HG03469 (cell line): ENCODE measurements around the gene ALOX12B.
"Not testable (repeated sequence)": the region's sequence is repeated elsewhere in the genome, so short reads cannot be mapped to it uniquely, and the experiment has no call there.

Experiments
- ATAC-seq: cut with Tn5 transposase; IDR thresholded peaks from one replicate; pipeline ENCODE4 v1.9.1; 2021; ENCODE audit warnings: mild to moderate bottlenecking, moderate library complexity, moderate number of reproducible peaks; ENCODE audit not compliant: unreplicated experiment

The ALOX12B gene

DNA sequence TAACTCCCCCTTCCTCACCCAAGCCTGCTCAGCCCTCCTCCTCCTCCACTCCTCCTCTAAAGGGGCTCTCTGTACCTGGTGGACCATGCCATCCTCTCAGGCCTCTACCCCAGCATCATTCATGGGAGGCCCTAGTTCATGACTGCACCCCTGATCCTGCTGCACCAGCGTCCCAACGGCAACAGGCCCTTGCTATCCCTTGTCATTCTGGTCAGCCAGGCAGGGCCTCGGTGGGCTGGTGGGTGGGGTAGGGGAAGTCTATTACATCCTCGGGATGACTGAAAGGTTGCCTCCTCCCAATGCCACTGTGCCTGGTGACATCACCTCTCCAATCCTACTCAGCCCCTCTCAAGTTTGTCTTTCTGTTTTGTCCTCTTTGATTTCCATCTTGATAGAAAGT lies 19.7 kb downstream of the ALOX12B start:
- ATAC-seq: no peak

DNA sequence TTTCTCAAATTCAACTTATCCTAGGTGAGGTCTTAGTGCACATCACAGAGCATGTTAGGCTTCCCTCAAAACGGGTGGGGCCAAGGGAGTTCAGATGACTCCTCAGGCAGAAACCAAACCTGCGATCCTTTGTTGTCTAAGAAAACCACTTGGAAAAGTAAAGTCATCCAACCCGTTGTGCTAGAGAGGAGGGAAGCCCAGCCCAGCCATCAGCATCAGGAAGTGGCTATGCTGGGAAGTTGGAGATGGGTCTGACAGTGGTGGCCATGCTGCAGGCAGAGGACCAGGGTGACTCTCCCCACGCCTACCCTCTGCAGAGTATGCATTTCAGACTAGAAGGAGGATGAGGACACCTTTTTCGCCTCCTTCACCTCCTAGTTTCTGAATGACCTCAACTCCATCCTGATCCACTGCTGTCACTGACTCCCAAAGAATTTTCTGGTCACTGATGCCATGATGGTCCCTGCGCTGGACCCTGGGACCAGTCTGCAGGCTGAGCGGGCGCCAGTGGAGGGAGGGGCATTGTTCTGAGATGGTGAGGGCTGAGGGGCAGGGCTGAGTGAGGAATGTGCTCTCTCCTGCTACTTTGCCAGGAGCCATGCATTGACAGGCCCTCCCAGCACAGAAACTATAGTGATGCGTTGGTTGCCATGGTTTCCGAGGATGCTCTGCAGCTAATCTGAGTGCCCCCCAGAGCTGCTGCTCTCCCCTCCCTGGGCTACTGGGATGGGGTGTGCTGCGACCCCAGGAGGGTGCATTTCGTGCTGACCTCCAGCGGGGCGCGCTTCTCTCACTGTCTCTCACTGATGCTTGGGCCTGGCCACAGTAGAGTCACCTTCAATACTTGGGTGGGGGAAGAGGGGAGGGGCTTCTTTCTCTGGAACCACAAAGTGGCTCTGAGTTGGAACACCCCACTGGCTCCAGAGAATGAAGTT lies 20.4 kb downstream of the ALOX12B start:
- ATAC-seq: no peak

DNA sequence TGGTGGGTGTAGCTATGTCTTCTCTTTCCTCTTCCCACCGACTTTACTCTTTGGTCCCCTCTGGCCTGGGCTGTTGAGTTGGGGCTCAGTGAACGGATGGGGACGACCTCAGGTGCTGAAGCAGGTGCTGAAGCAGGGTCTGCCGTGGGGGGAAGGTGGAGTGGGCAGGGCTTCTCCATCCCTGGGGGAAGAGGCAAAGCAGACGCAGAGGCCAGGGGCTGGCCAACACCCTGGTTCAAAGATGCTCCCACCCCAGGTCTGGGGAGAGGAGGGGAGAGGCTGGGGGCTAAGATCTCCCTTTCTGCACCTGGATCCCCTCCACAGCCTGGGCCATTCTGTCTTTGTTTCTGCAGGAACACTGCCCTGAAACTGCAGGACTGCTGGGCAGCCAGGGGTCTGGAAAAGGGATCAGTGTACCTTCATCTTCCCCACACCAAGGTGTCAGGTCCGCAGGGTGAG lies 22.9 kb downstream of the ALOX12B start:
- ATAC-seq: no peak

DNA sequence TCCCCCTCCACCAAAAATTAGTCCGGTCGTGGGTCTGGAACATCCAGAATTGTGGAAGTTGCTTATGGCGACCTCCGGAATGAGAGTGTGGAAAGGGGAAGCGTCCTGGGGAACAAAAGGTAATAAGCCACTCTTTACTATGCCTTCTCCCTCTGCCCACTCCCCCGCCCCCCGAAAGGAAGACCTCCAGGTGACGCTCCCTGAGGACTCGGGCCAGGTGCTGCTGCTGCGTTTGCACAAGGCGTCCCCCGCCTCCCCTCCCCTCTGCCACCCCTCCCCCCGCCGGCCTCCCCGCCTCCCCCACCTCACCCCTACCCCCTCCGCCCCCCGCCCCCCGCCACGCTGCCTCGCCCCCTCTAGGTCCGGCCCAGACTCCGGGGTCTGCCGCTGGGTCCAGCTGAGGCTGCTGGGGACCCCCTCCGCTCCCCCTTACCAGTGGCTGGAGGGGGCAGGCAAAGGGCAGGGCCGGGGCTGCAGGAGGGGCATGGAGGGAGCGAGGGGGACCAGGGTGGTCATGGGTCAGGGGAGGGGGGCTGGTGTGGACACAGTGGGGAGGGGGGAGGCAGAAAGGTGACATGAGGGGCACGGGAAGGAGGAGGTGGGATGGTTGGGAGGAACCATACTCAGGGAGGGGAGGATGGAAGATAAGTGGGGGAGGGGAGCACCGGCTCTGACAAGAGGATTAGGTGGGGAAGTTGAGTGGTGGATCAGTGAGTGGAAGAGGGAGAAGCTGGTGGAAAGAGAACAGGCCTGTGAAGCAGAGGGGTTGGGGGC lies 23.6 kb downstream of the ALOX12B start:
- ATAC-seq: no peak

DNA sequence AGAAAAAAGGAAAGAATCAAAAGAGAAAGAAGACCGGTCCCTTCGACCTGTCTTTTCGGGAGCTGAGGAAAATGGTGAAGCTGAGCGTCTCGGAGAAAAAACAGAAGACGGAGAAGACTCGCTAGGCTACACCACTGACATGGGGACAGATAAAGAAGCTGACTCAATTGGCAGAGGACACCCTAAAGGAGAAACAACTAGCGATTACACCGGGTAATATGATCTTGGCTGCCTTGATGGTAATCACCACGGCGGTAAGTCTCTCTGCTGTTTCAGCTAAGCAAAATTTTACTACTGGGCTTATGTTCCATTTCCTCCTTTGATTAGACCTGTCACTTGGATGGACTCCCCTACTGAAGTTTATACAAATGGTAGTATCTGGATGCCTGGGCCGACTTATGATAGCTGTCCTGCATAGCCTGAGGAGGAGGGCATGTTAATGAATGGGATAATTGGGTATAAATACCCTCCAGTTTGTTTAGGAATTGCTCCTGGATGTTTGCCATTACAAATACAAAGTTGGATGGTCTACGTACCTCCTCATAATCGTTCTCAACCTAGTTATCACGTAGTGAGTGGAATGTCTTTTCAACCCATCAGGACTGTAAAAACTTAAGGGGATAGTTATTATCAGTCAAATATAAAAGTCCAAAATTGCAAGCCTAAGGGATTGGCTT lies 24.6 kb downstream of the ALOX12B start:
- ATAC-seq: no peak

DNA sequence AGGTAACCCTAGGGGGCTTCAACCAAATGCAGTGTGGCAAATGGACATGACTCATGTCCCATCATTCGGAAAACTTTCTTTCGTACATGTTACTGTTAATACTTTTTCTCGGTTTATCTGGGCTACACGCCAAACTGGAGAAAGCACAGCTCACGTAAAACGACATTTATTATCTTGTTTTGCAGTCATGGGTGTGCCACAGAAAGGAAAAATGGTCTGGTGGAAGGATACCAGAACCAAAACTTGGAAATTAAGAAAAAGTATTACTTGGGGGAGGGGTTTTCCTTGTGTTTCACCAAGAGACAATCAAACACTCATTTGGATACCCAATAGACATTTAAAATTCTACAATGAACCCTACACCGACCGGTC lies 25.1 kb downstream of the ALOX12B start:
- no peak for ATAC-seq

DNA sequence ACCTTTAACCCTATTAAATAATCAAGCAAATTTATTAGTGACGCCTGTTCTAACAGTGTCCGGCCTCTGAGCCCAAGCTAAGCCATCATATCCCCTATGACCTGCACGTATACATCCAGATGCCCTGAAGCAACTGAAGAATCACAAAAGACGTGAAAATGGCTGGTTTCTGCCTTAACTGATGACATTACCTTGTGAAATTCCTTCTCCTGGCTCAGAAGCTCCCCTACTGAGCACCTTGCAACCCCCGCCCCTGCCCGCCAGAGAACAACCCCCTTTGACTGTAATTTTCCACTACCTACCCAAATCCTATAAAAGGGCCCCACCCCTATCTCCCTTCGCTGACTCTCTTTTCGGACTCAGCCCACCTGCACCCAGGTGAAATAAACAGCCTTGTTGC lies 25.7 kb downstream of the ALOX12B start:
- not testable (repeated sequence) for ATAC-seq

DNA sequence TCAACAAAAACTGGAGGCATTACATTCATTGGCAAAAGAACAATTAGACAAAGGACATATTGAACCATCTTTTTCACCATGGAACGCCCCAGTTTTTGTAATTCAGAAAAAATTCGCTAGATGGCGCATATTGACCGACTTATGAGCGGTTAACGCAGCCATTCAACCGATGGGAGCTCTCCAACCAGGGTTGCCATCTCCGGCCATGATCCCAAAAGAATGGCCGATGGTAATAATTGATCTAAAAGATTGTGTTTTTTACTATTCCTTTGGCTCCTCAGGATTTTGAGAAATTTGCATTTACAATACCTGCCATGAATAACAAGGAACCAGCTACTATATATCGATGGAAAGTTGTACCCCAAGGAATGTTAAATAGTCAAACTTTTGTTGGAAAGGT lies 27.2 kb downstream of the ALOX12B start:
- no peak for ATAC-seq

DNA sequence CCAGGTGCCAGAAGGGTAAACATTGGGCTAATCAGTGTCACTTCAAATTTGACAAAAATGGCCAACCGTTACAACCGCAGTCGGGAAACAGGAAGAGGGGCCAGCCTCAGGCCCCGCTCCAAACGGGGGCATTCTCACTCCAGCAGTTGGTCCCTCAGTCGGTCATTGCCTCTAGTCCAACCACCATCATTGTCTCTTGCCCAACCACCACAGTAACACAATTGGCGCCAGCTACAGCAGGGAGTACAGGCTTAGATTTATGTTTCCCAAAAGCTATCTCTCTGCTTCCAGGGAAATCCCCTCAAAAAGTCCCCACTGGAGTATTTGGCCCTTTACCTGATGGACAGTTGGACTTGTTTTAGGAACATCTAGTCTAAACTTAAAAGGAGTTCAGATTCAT lies 28.4 kb downstream of the ALOX12B start:
- ATAC-seq: no peak

DNA sequence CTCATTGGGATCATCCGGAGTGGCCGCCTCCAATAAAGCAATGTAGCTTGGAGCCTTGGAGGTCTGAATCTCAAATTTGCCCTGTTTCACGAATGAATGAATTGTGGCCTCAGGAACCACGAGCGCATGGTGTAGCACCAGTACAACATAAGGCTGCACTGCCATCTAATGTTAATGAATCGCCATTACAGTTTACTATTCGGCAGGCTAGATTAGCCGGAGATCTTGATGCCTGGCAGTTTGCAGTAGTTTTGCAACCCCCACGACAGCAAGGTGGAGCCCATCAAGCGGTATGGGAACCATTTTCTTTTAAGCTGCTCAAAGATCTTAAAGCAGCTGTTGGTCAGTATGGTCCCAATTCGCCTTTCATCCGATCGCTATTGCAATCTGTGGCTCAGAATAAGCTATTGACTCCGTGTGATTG lies 29.8 kb downstream of the ALOX12B start:
- ATAC-seq: no peak

DNA sequence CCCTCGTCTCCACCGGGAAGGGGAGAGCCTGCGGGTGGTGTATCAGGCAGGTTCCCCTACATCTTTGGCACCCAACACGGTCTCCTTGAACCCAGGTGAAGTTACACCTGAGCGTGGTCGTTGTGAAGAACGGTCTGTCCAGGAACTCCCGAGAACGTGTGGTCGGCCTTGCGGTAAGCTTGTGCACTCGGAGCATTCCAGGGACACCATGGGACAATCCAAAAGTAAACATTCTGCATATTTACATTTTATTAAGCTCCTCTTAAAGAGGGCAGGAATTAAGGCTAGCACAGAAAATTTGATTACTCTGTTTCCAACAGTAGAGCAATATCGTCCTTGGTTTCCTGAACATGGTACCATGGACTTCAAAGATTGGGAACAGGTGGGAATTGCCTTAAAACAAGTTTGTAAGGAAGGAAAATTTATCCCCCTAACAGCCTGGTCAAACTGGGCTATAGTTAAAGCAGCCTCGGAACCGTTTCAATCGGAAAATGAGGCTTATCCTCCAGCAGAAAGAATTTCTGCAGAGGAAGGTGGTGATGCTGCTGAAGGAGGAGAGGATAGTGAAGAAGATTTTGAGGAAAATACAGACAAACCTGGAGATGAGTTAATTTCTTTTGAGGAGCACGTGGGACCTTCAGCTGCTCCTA lies 30.4 kb downstream of the ALOX12B start:
- no peak for ATAC-seq

DNA sequence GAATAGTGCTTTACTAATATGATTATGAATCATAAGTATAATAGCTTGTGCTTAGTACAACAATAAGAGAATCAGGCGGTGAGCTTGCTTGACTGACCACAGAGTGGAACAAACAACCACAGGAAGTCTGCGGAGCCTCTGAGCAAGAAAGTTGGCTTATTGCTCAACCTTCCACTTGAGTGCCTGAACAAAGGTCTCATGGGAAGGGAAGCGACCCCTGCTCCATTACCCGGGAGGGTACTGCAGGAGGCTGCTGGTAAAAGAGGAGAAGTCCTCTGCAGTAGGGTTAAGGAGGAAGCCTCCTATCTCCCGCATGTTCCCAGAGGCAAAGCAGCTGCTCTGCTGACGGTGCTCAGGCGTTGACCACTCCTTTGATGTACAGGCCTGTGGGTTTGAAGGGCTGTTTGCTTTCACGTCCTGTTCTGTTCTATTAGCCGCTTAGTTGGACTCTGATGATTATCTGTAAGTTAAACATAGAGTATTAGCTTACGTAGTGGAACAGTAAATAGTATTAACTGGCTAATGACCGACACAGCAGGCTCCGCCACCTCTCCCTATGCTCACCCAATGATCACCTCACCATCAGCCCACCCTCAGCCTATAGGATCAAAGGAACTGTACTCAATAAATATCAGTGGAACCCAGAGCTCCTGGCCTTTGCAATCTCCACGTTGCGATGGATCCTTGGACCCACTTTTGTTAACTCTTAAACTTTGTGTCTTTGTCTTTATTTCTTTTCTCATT lies 31.1 kb downstream of the ALOX12B start:
- no peak for ATAC-seq

DNA sequence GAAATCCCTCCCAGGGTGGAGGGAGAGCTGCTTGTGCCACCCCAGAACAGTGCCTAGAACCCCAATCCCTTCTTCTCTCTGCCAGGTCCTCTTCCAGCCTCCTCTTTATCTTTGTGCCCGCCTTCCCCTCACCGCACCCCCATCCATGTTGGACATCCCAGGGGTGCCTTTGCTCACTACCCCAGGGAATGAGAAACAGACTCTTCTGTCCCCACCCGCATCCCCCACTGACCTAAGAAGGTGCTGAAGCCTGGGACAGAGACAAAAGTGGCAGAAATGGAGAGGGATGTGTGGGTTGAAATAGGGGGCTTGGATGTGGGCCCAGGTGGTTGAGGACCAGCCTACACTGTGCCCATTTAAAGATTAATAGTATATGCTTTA lies 31.7 kb downstream of the ALOX12B start:
- ATAC-seq: no peak

DNA sequence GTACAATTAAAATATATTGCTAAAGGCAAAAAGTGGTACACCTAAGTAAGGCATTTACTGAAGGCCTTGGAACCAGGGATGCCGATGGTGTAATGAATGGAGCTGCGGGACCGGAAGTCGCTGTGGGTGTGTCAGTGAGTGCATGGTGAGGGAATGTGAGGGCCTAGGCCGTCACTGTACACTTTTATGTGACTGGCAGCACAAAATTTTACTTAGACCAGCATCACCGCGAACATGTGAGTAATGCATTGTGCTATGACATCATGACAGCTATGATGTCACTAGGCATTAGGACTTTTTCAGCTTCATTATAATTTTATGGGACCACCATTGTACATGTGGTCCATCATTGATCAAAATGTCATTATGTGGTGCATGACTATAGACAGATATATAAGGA lies 33.9 kb downstream of the ALOX12B start:
- ATAC-seq: no peak

DNA sequence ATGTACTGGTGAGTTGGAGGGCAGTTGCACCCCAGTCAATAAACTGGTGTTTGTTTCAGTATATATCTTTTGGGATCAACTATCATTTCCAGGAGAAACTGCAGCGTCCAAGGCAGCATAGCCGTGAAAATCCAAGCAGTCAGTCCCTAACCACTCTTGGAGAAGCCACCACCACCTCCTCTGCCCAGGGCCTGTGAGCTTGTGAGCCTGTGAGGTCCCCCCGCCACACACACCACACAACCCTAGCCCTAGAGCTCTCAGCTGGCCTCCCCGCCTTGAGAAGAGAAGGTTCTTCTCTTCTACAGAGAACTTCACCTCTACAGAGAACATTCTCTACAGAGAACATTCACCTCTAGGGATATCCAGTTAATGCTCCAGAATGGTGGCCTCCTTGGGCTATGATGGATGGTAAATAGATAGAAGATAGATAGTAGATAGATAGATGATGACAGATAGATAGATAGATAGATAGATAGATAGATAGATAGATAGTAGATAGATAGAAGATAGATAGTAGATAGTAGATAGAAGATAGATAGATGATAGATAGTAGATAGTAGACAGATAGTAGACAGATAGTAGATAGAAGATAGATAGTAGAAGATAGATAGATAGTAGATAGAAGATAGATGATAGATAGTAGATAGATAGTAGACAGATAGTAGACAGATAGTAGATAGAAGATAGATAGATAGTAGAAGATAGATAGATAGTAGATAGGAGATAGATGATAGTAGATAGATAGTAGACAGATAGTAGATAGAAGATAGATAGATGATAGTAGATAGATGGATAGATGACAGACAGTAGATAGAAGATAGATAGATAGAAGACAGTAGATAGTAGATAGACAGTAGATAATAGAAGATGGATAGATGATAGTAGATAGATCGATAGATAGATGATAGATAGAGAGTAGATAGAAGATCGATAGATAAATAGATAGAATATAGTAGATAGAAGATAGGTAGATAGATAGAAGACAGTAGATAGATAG lies 35.0 kb downstream of the ALOX12B start:
- ATAC-seq: no peak

DNA sequence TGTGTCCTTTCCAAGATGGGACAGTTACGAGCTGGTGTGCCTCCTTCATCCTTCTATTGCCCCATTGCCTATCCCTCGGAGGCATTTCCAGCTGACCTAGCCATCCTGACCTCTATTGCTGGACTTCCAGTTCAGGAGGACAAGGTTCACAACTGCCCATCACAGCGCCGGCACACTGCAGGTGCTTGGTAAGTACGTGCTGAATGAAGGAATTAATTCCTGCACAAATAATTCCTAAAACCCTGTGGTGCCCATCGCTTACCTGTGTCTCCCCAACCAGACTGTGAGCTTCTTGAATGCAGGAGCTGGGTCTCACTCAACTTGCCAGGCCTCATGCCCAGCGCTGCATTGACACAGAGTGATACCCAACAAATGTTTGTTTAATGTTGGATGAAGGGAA lies 35.7 kb downstream of the ALOX12B start:
- no peak for ATAC-seq

DNA sequence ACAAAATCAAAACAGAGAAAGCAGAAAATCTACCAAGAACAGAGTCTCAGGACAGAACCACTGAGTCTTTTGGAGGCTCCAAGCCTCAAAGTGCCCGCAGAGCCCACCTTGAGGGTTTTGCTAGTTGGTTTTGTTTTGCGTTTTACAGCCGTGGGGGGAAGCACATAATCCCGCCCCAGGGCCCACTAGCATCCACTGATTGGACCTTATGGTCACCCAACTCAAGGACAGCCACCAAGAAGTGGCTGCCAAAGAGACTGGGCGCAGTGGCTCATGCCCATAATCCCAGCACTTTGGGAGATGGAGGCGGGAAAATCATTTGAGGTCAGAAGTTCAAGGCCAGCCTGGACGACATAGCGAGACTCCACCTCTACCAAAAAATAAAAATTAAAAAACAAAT lies 38.8 kb downstream of the ALOX12B start:
- no peak for ATAC-seq

DNA sequence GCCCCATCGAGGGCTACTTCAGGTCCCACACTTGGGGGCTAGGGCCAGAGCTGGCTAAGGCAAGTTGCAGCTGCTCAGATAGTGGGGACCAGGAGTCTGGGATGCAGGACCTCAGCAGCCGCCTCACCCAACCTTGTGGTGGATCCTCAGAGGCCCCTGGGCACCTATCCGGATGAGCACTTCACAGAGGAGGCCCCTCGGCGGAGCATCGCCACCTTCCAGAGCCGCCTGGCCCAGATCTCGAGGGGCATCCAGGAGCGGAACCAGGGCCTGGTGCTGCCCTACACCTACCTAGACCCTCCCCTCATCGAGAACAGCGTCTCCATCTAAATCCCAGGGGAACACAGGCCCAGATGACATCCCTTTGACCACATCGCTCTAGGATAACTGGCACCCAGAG lies 39.3 kb downstream of the ALOX12B start:
- ATAC-seq: no peak

DNA sequence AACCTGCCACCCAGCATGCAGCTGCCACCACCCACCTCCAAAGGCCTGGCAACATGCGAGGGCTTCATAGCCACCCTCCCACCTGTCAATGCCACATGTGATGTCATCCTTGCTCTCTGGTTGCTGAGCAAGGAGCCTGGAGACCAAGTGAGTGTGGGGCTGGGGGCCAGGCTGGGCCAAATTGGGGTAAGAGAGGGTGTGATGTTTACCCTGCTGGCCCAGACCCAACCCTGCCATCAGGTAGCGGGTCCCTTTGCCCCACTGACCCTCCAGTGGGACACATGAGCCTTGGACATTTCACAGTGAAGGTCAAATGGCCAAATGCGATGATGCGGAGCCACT lies 39.8 kb downstream of the ALOX12B start:
- ATAC-seq: no peak
